HG03108 (cell line): ENCODE data around the gene NEUROG2.
"Not testable (repeated sequence)": the region's sequence is repeated elsewhere in the genome, so short reads cannot be mapped to it uniquely, and the experiment has no call there.

Experiments used
- ATAC-seq: cut with Tn5 transposase; IDR thresholded peaks from one replicate; pipeline ENCODE4 v1.9.1; 2021; ENCODE audit warnings: moderate library complexity; ENCODE audit not compliant: unreplicated experiment

NEUROG2 gene

DNA sequence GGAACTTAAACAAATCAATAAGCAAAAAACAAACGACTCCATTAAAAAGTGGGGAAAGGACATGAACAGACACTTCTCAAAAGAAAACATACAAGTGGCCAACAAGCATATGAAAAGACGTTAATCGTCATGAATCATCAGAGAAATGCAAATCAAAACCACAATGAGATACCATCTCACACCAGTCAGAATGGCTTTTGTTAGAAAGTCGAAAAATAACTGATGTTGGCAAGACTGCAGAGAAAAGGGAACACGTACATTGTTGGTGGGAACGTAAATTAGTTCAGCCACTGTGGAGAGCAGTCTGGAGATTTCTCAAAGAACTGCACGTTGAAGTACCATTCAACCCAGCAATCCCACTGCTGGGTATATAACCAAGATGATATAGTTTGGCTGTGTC is 23.7 kb downstream of the NEUROG2 start:
- ATAC-seq, result no peak

GRCh38 chr4:112490808-112491207 is 25.2 kb downstream of the NEUROG2 start:
- not testable (repeated sequence) for ATAC-seq

GRCh38 chr4:112485930-112486329 is 30.1 kb downstream of the NEUROG2 start:
- ATAC-seq, result no peak

DNA sequence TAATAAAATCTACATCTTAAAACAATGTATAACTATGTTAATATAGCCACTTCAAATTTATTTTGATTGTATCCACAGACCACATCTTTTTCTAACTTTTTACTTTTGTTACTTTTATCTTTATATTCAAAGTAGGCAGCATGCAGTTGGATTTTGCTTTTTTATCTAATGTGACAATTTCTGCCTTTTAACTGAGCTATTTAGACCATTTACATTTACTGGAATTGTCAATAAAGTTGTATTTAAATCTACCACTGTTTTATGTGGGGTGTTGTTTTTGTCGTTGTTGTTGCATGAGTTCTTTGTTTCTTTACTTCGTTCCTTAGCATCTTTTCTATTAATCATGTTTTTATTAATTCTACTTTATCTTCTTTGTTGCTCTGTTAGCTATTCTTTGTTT is 42.0 kb downstream of the NEUROG2 start:
- no peak for ATAC-seq

DNA sequence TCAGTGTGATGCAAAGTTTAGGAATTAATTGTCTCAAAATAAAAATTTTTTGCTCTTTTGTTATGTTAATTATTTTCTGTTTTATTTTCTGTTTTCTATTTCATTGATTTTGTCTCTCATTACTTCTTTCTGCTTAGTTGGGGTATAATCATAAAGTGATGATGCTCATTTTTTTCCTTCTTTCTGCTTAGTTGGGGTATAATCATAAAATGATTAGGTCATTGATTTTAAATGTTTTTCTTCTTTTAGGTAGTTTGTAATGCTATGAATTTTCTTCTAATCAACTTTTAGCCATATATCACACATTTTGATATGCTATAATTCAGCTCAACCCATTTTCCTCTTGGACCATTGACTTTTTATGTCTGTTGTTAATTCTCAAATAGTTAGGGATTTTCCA is 43.7 kb downstream of the NEUROG2 start:
- no peak for ATAC-seq
